Subcutaneous adipose tissue (tissue), 4 donors: ENCODE results near the gene ADCY5. TPM values are rescaled to one million over a fixed set of nuclear protein-coding genes. Genes with fewer than 3 reads are reported as not detected.

Source experiments
- CTCF ChIP-seq: fragments of 450-650 bp; IDR thresholded peaks from one replicate; pipeline ENCODE4 v1.5.1; 2016; ENCODE audit warnings: low read depth, mild to moderate bottlenecking, control low read depth, antibody characterized with exemption, moderate library complexity
- total RNA-seq, 4 donors: library from RNA; depleted of rRNA; stranded (reverse); fragments of >200 nt; gene quantifications; one replicate each; pipeline ENCODE4 v1.1.0, GENCODE V29; 2016

The ADCY5 gene
- total RNA-seq, 4 donors from 2014 or later = 16.1 to 52.2 (median 38.0) TPM

- TF ChIP-seq CTCF = no peak
Observed at GRCh38 chr3:123457841-123458240, 9.0 kb upstream of the ADCY5 start.

GRCh38 chr3:123453675-123454074 is 4.8 kb upstream of the ADCY5 start:
- no peak for TF ChIP-seq CTCF

- no peak for TF ChIP-seq CTCF
Observed at GRCh38 chr3:123451186-123451585, 2.3 kb upstream of the ADCY5 start.

GRCh38 chr3:123449997-123450604 is 1.2 kb upstream of the ADCY5 start:
- no peak for TF ChIP-seq CTCF

- TF ChIP-seq CTCF = no peak
Observed at GRCh38 chr3:123449102-123449996, 459 bp upstream of the ADCY5 start.

- no peak for TF ChIP-seq CTCF
Observed at GRCh38 chr3:123447749-123448517, 957 bp downstream of the ADCY5 start.

- TF ChIP-seq CTCF = no peak
Observed at GRCh38 chr3:123447416-123447748, 1.5 kb downstream of the ADCY5 start.
